Activated naive CD4-positive, alpha-beta T cell treated with anti-CD3 and anti-CD28 coated beads, Interleukin-2, amount 50 U/mL, for 72 hours (primary cell): ENCODE results near the gene CLEC16A. TPM values are rescaled to one million over a fixed set of nuclear protein-coding genes. Genes with fewer than 3 reads are reported as not detected.

ENCODE experiments used
- ATAC-seq, 2 donors: fragments of 150-1000 bp; cut with Tn5 transposase; 2 replicates each; pipeline ENCODE4 v1.10.0; 2021; ENCODE audit warnings: mild to moderate bottlenecking in 2 of 2, moderate library complexity in 2 of 2
- DNase-seq, 2 donors: peaks; one replicate each; pipeline ENCODE4 v3.0.0; 2021 to 2022; ENCODE audit warnings: low spot score in 2 of 2
- H3K27ac Mint-ChIP-seq, 2 donors: one replicate each; pipeline ENCODE4 v1.8.0; 2022; ENCODE audit warnings: mild to moderate bottlenecking in 2 of 2, mixed read lengths in 2 of 2
- H3K36me3 Mint-ChIP-seq, 2 donors: one replicate each; pipeline ENCODE4 v1.8.0; 2022; ENCODE audit warnings: mixed read lengths in 2 of 2
- H3K9me3 Mint-ChIP-seq, 2 donors: one replicate each; pipeline ENCODE4 v1.8.0; 2022; ENCODE audit warnings: mixed read lengths in 2 of 2
- total RNA-seq, 2 donors: library from RNA; stranded (reverse); gene quantifications; one replicate each; pipeline ENCODE4 v1.2.3, GENCODE V29; 2022

The CLEC16A gene
- total RNA-seq, 2 donors from 2014 or later, result 28.0 to 33.2 TPM

DNA sequence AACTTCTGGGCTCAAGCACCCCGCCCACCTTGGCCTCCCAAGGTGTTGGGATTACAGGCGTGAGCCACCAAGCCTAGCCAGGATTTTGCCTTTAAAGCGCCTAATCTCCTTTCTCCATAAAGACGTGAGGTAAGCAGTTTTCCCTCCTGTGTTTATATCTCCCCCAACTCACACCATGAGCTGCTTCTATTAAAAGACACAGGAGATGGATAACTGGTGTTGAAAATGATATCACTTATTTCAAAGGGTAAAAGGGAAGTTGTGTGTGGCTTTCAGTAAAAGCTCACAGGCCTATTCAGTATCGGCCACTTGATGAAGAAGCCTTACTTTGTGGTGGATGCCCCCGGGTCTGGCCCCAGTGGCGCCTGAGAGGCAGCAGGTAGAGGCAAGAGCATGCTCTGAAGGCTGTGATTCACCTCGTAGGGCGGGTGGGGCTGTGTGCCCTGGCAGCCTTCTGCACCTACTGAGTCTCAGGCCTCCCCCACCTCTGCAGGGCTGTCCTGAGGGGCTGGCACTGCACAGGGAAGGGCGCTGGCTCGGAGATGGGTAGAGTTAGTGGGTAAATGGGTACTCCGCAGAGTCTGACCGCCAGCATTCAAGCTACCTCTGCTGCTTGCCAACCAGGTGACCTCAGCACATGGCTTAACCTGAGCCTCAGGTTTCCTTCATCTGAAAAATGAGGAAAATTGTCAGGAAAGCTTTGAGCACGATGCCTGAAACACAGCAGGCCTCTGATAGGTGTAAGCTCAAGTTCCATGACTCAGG lies 146.8 kb downstream of the CLEC16A start:
- peak in 1 of 2 donors; percentile 41 for DNase-seq
- peak; percentile 13 to 15 for ATAC-seq
- Mint-ChIP-seq H3K27ac (peak overlapping the region in 1 of 2 donors; percentile 67), H3K9me3 (no peaks in the 10 kb centered on the region), H3K36me3 (peaks cover 0 to 5% of the 10 kb centered on the region in 2 donors)

- peaks cover 4 to 10% of the 10 kb centered on the region in 2 donors for H3K36me3 Mint-ChIP-seq
- ATAC-seq, result no peak
- DNase-seq, result no peak
- H3K27ac Mint-ChIP-seq, result peak overlapping the region; percentile 99
- no peaks in the 10 kb centered on the region for H3K9me3 Mint-ChIP-seq
These were observed 148.6 kb downstream of the CLEC16A start for GRCh38 chr16:11092788-11093571.

GRCh38 chr16:11093572-11094074 lies 149.3 kb downstream of the CLEC16A start:
- DNase-seq (no peak), ATAC-seq (peak in 1 of 2 donors; percentile 2)
- Mint-ChIP-seq H3K27ac (peak overlapping the region; percentile 99), H3K36me3 (peaks cover 4 to 12% of the 10 kb centered on the region in 2 donors), H3K9me3 (no peaks in the 10 kb centered on the region)

DNA sequence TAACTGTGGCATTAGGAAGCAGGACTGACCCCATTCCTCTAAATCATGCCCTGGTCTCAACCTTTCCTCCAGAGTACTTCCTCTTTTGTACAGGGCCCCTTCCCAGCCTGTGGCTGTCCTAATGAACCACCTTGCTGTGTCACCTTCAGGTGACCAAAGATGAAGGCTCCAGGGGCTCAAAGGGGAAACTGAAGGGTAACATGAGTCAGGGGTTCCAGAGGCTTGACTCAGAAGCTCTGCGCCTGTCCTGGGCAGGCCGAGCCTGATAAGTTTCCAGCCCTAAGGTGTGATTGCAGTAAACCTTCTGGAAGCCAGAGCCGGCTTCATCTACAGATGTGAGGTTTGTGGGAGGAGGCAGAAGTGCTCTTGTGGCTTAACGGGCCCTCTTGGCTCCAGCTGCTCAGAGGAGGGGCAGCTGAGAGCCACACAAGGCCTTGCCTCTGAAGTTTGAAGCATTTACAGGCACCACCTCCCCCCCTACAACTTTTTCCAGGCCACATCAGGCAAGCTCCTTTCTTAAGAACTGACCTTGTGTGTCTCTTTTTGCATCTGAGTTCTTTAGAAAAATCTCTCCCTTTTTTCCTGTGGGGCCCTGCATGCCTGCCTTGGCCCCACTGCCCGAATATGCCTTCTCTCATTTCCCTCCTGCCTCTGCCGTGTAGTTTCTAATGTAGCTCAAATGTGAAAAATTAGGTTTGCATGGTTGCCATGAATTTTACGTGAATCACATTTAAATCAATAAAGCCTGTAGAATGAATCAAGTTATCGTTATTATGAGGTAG lies 149.9 kb downstream of the CLEC16A start:
- H3K36me3 Mint-ChIP-seq, result peaks cover 4 to 16% of the 10 kb centered on the region in 2 donors
- peak overlapping the region; percentile 99 for H3K27ac Mint-ChIP-seq
- H3K9me3 Mint-ChIP-seq, result no peaks in the 10 kb centered on the region
- DNase-seq (peak; percentile 65 to 87), ATAC-seq (peak; percentile 79 to 80)

DNA sequence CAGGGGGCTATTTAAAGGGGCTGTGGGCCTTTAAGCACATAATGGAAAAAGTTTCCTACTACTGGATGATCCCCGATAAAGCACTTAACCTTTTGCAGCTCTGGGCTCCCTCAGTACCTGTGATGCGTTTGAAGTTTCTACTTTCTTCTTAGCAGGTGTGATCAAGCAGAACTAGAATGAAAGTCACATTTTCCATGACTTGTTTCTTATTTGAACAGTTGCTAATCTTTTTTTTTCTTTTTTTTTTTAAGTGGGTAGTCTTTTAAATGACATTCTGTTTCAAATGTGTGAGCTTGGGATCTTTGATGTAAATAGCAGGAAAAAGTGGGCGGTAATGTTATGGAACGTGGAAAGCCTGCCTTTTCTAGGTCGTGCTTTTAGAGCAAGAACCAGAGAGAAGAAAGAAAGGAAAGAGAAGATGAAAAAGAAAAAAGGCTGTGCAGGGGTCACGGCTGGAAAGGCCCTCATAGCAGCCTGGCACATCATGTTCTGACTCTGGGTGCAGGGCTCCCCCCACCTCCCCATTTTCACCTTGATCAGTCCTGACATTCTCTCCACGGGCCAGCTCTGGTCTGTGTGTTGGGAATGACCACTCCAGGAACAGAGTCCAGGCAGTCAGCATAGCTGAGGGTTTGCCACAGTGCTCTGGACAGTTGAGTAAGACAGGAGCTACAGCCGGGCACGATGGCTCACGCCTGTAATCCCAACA lies 150.6 kb downstream of the CLEC16A start:
- ATAC-seq (peak; percentile 70 to 79), DNase-seq (peak in 1 of 2 donors; percentile 38)
- Mint-ChIP-seq H3K27ac (peak overlapping the region; percentile 99), H3K9me3 (no peaks in the 10 kb centered on the region), H3K36me3 (peaks cover 4 to 12% of the 10 kb centered on the region in 2 donors)

GRCh38 chr16:11095935-11096334 lies 151.6 kb downstream of the CLEC16A start:
- ATAC-seq (no peak), DNase-seq (no peak)
- peaks cover 4 to 10% of the 10 kb centered on the region in 2 donors for H3K36me3 Mint-ChIP-seq
- H3K9me3 Mint-ChIP-seq, result no peaks in the 10 kb centered on the region
- H3K27ac Mint-ChIP-seq, result peak overlapping the region in 1 of 2 donors; percentile 99

- H3K27ac Mint-ChIP-seq, result peak overlapping the region in 1 of 2 donors; percentile 50
- H3K9me3 Mint-ChIP-seq, result no peaks in the 10 kb centered on the region
- DNase-seq (no peak), ATAC-seq (no peak)
- H3K36me3 Mint-ChIP-seq, result peaks cover 4 to 14% of the 10 kb centered on the region in 2 donors
These were observed 152.9 kb downstream of the CLEC16A start for GRCh38 chr16:11097094-11097786.

GRCh38 chr16:11097787-11098167 lies 153.4 kb downstream of the CLEC16A start:
- H3K9me3 Mint-ChIP-seq, result no peaks in the 10 kb centered on the region
- H3K27ac Mint-ChIP-seq, result no peak overlapping the region
- ATAC-seq, result no peak
- DNase-seq, result no peak
- peaks cover 4 to 14% of the 10 kb centered on the region in 2 donors for H3K36me3 Mint-ChIP-seq

DNA sequence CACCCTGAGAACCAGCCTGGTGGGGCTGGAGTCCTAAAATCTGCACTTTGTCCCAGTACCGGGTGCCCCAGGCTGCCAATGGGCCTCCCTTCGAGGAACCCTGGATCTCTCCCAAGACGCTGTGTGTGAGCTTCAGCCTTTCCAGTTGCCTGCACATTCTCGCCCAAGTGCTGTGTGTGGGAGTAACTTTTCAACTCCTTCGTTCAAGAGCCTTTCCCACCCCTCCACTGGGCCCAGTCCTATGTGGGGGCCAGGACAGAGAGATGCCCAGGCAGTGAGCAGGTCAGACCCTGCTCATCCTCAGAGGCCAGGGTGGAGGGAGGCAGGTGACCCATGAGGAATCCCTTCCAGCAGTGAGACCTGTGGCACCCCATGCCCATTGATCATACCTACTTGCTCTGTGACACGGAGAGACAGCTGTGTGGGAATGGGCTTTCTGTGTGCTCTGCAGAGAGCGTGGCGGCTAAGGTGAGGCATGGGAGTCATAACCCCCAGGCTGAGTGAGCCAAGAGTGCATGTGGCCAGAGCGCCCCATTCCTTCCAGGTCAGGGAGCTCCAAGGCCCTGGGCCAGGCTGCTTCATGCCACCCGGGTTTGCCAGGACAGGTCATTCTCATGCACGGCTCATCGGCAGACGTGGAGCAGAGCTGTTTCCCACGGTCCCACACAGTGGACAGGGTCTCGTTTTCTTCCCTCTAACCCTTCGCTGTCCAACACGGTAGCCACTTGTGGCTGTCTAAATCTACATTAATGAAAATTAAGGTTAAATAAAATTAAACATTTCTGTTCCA lies 154.4 kb downstream of the CLEC16A start:
- H3K36me3 Mint-ChIP-seq, result peaks cover 9 to 14% of the 10 kb centered on the region in 2 donors

DNA sequence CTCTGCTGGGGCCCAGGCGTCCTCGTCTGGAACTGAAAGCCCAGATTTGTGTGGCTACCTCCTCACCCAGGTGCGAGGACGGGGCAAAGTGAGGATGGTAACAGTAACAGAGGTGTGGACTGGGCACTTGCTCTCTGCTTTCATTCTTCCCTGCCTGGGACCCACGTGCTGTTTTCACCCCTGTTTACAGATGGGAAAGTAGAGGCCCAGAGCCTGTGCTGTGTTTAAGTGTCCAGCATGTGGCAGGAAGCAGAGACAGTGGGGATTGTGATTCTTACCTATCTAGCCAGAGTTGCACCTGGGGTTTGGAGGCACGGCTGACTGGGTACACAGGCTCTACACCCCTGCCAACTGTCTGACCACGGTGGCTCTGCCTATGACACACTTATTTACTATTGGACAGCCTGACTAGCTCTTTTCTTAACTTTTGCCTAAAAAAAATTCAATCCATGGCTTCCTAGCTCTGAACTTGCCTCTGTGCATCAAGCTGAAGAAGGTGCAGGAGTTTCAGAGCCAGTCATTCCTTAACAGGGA lies 155.4 kb downstream of the CLEC16A start:
- peak; percentile 26 to 28 for ATAC-seq
- no peak for DNase-seq
- H3K36me3 Mint-ChIP-seq, result peaks cover 12 to 14% of the 10 kb centered on the region in 2 donors
- H3K27ac Mint-ChIP-seq, result peak overlapping the region; percentile 85 to 93
- no peaks in the 10 kb centered on the region for H3K9me3 Mint-ChIP-seq

More for the DNA sequence above, 154.4 kb downstream of the CLEC16A start:
- Mint-ChIP-seq H3K9me3 (no peaks in the 10 kb centered on the region), H3K27ac (peak overlapping the region in 1 of 2 donors; percentile 28)
- DNase-seq (no peak), ATAC-seq (no peak)

- no peaks in the 10 kb centered on the region for H3K9me3 Mint-ChIP-seq
- DNase-seq, result peak in 1 of 2 donors; percentile 58
- H3K27ac Mint-ChIP-seq, result peak overlapping the region; percentile 85 to 93
- peak; percentile 79 to 88 for ATAC-seq
- peaks cover 12 to 14% of the 10 kb centered on the region in 2 donors for H3K36me3 Mint-ChIP-seq
These were observed 155.9 kb downstream of the CLEC16A start for GRCh38 chr16:11100239-11100750.

DNA sequence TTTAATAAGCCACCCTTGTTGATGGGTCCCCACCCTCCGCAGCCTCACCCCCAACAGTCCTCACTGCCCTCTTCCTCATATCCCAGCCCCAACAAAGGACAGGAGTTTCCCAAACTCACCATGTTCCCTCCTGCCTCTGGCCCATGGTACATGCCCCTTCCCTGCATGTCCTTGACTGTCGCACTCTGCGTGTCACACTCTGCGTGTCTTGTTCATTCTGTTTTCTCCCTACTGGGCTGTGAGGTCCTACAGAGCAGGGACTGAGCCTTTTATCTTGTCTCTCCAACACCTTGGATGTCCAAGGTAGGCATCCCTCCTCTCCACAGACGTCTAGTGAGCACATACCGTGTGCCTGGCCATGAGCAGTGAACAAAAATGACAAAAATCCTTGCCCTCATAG lies 156.9 kb downstream of the CLEC16A start:
- Mint-ChIP-seq H3K9me3 (no peaks in the 10 kb centered on the region), H3K27ac (peak overlapping the region; percentile 67 to 85), H3K36me3 (peaks cover 12 to 14% of the 10 kb centered on the region in 2 donors)
- no peak for ATAC-seq
- DNase-seq, result no peak

- Mint-ChIP-seq H3K27ac (peak overlapping the region; percentile 60 to 85), H3K9me3 (no peaks in the 10 kb centered on the region), H3K36me3 (peaks cover 7 to 10% of the 10 kb centered on the region in 2 donors)
- DNase-seq (no peak), ATAC-seq (no peak)
These were observed 157.5 kb downstream of the CLEC16A start for GRCh38 chr16:11101695-11102522.
